H1 (cell line): ENCODE data around the gene ETNK1. TPM values are rescaled to one million over a fixed set of nuclear protein-coding genes. Genes with fewer than 3 reads are reported as not detected.

Experiments used
- CTCF ChIA-PET: fragments of 300-600 bp; sonication (Branson Sonifier 250); formaldehyde crosslinking; loops from one replicate; lab custom pipeline; 2021; ENCODE audit not compliant: partially characterized antibody; lab: Charles Lee
- POLR2A ChIA-PET: fragments of 300-600 bp; sonication (Branson Sonifier 250); formaldehyde crosslinking; loops from one replicate; lab custom pipeline; 2021; ENCODE audit warnings: inconsistent platforms; ENCODE audit not compliant: partially characterized antibody; lab: Charles Lee
- DNase-seq, 2 experiments: peaks; one replicate each; pipeline versions ENCODE4 v3.0.0 to v3.0.0-alpha.2; 2010 to 2022; ENCODE audit warnings: low spot score in 2 of 2, low read depth in 1 of 2, mixed read lengths in 1 of 2
- FAIRE-seq: peaks from 2 replicates; lab custom pipeline; 2011; peaks lifted over from hg19 to GRCh38; lab: Jason Lieb, UNC
- H2AFZ ChIP-seq: 2 replicates; pipeline ENCODE4 v1.8.1; 2012; ENCODE audit warnings: low read length, inconsistent platforms
- H2AK5ac ChIP-seq: 2 replicates; pipeline ENCODE4 v1.6.1; 2013; ENCODE audit warnings: low read depth, low read length
- H2BK120ac ChIP-seq: replicated peaks from 2 replicates; pipeline ENCODE3; 2013; ENCODE audit warnings: low read depth, low read length, inconsistent platforms
- H2BK12ac ChIP-seq: 2 replicates; pipeline ENCODE4 v1.6.1; 2013; ENCODE audit warnings: low read depth, low read length
- H2BK15ac ChIP-seq: 2 replicates; pipeline ENCODE4 v1.6.1; 2013; ENCODE audit warnings: low read length
- H2BK20ac ChIP-seq: 2 replicates; pipeline ENCODE4 v1.6.1; 2013; ENCODE audit warnings: low read length
- H2BK5ac ChIP-seq: 2 replicates; pipeline ENCODE4 v1.6.1; 2013; ENCODE audit warnings: low read depth, low read length
- H3K14ac ChIP-seq: 2 replicates; pipeline ENCODE4 v1.6.1; 2013; ENCODE audit warnings: inconsistent platforms; ENCODE audit not compliant: insufficient read length
- H3K18ac ChIP-seq: 2 replicates; pipeline ENCODE4 v1.6.1; 2013; ENCODE audit warnings: low read length; ENCODE audit errors: extremely low read depth
- H3K23ac ChIP-seq: 2 replicates; pipeline ENCODE4 v1.6.1; 2013; ENCODE audit warnings: inconsistent platforms; ENCODE audit not compliant: insufficient read length
- H3K23me2 ChIP-seq: 2 replicates; pipeline ENCODE4 v1.6.1; 2013; ENCODE audit warnings: low read depth, low read length
- H3K27ac ChIP-seq: 2 replicates; pipeline ENCODE4 v1.6.1; 2011; ENCODE audit warnings: low read depth, low read length, inconsistent platforms
- H3K27me3 ChIP-seq, 4 experiments: replicated peaks in 1 of 4; 1 replicate in 1 of 4; 2 replicates in 3 of 4; pipeline versions ENCODE4 v1.6.1 to v1.8.1; 2011 to 2013; ENCODE audit warnings: low read length in 3 of 4, mild to moderate bottlenecking in 3 of 4, inconsistent platforms in 2 of 4, mixed read lengths in 2 of 4, moderate library complexity in 1 of 4; ENCODE audit not compliant: control insufficient read depth in 3 of 4, insufficient read depth in 3 of 4; ENCODE audit errors: extremely low read depth in 1 of 4
- H3K36me3 ChIP-seq, 4 experiments: 2 replicates each; pipeline versions ENCODE4 v1.6.1 to v1.8.1; 2011 to 2013; ENCODE audit warnings: mild to moderate bottlenecking in 4 of 4, low read length in 3 of 4, moderate library complexity in 2 of 4, control low read depth in 1 of 4, inconsistent platforms in 1 of 4; ENCODE audit not compliant: insufficient read depth in 4 of 4, control insufficient read depth in 2 of 4
- H3K4ac ChIP-seq: replicated peaks from 2 replicates; pipeline ENCODE3; 2013; ENCODE audit warnings: low read length, low read depth, mixed read lengths, inconsistent platforms; ENCODE audit not compliant: insufficient read length
- H3K4me1 ChIP-seq, 4 experiments: replicated peaks in 1 of 4; 1 replicate in 1 of 4; 2 replicates in 3 of 4; pipeline versions ENCODE4 v1.6.1 to v1.8.1; 2011 to 2013; ENCODE audit warnings: low read length in 3 of 4, inconsistent platforms in 2 of 4, mixed read lengths in 1 of 4; ENCODE audit not compliant: insufficient read depth in 4 of 4, control insufficient read depth in 3 of 4
- H3K4me2 ChIP-seq, 2 experiments: 2 replicates each; pipeline versions ENCODE4 v1.6.1 to v1.8.1; 2011 to 2013; ENCODE audit warnings: low read depth in 2 of 2, low read length in 2 of 2, control low read depth in 1 of 2, inconsistent platforms in 1 of 2, mild to moderate bottlenecking in 1 of 2; ENCODE audit not compliant: insufficient read depth in 1 of 2
- H3K4me3 ChIP-seq, 4 experiments: fragments of 200-600, 300-600 bp in 1 of 4; sonication (generic), shearing (Covaris generic), sonication (Bioruptor Twin) in 1 of 4; 2 replicates each; pipeline versions ENCODE4 v1.5.1 to v1.8.1; 2011 to 2016; ENCODE audit warnings: low read length in 4 of 4, low read depth in 3 of 4, control low read depth in 2 of 4, inconsistent platforms in 2 of 4, mild to moderate bottlenecking in 2 of 4, mixed read lengths in 1 of 4, moderate library complexity in 1 of 4; ENCODE audit not compliant: insufficient read depth in 2 of 4; ENCODE audit errors: extremely low read depth in 1 of 4
- H3K56ac ChIP-seq: replicated peaks from 2 replicates; pipeline ENCODE3; 2013; ENCODE audit warnings: low read depth, mild to moderate bottlenecking, mixed read lengths, low read length, inconsistent platforms; ENCODE audit not compliant: insufficient read length
- H3K79me1 ChIP-seq: 2 replicates; pipeline ENCODE4 v1.6.1; 2013; ENCODE audit warnings: low read depth, low read length, control low read depth
- H3K79me2 ChIP-seq, 2 experiments: 2 replicates each; pipeline versions ENCODE4 v1.6.1 to v1.8.1; 2012 to 2013; ENCODE audit warnings: low read length in 2 of 2, mild to moderate bottlenecking in 2 of 2, inconsistent platforms in 1 of 2; ENCODE audit not compliant: insufficient read depth in 2 of 2, control insufficient read depth in 1 of 2
- H3K9ac ChIP-seq, 4 experiments: replicated peaks in 1 of 4; 1 replicate in 1 of 4; 2 replicates in 3 of 4; pipeline versions ENCODE4 v1.6.1 to v1.8.1; 2011 to 2013; ENCODE audit warnings: low read depth in 3 of 4, low read length in 3 of 4, control low read depth in 2 of 4, mild to moderate bottlenecking in 2 of 4, moderate library complexity in 2 of 4, inconsistent platforms in 1 of 4; ENCODE audit errors: extremely low read depth in 1 of 4
- H3K9me3 ChIP-seq, 2 experiments: 2 replicates each; pipeline versions ENCODE4 v1.6.1 to v1.8.1; 2012 to 2013; ENCODE audit warnings: mild to moderate bottlenecking in 2 of 2, moderate library complexity in 2 of 2, control low read depth in 1 of 2, inconsistent platforms in 1 of 2, low read depth in 1 of 2, low read length in 1 of 2, mixed read lengths in 1 of 2; ENCODE audit not compliant: insufficient read depth in 2 of 2
- H4K20me1 ChIP-seq, 2 experiments: replicated peaks in 1 of 2; 2 replicates each; pipeline versions ENCODE3 to v1.8.1; 2011 to 2013; ENCODE audit warnings: inconsistent platforms in 2 of 2, low read length in 2 of 2, mild to moderate bottlenecking in 1 of 2; ENCODE audit not compliant: insufficient read depth in 2 of 2, control insufficient read depth in 1 of 2
- H4K5ac ChIP-seq: 2 replicates; pipeline ENCODE4 v1.6.1; 2013; ENCODE audit warnings: low read length, low read depth, mixed read lengths, inconsistent platforms; ENCODE audit not compliant: insufficient read length
- H4K8ac ChIP-seq: 2 replicates; pipeline ENCODE4 v1.8.0; 2013; ENCODE audit warnings: mild to moderate bottlenecking, moderate library complexity, low read length, inconsistent platforms; ENCODE audit not compliant: insufficient read depth; ENCODE audit errors: extremely low read depth
- H4K91ac ChIP-seq: replicated peaks from 2 replicates; pipeline ENCODE3; 2013; ENCODE audit warnings: low read length, mixed read lengths, inconsistent platforms; ENCODE audit not compliant: insufficient read length
- BRCA1 ChIP-seq: IDR thresholded peaks from 2 replicates; pipeline ENCODE4 v1.6.1; 2012; ENCODE audit warnings: low read depth, low read length, improper control_type of control experiment
- CBX8 ChIP-seq: fragments of 300-800, 300-1000 bp; sonication (generic); IDR thresholded peaks from 2 replicates; pipeline ENCODE4 v1.7.1; 2016; ENCODE audit warnings: low read depth, low read length, borderline replicate concordance
- CREB1 ChIP-seq: IDR thresholded peaks from 2 replicates; pipeline ENCODE4 v1.6.1; 2012; ENCODE audit warnings: inconsistent platforms
- KDM1A ChIP-seq: fragments of 200-600, 300-600 bp; sonication (generic); IDR thresholded peaks from 2 replicates; pipeline ENCODE4 v1.7.1; 2016; ENCODE audit warnings: mild to moderate bottlenecking, low read length, borderline replicate concordance
- NANOG ChIP-seq: IDR thresholded peaks from 2 replicates; pipeline ENCODE4 v1.6.1; 2011; ENCODE audit warnings: low read length, low read depth, mild to moderate bottlenecking, inconsistent platforms; ENCODE audit not compliant: insufficient read depth, poor library complexity, severe bottlenecking
- RAD21 ChIP-seq, 2 experiments: IDR thresholded peaks in 1 of 2; conservative IDR thresholded peaks in 1 of 2; 2 replicates each; pipeline ENCODE4 v1.6.1; 2011; ENCODE audit warnings: low read depth in 2 of 2, low read length in 2 of 2, improper control_type of control experiment in 1 of 2, inconsistent platforms in 1 of 2, mild to moderate bottlenecking in 1 of 2, moderate library complexity in 1 of 2
- RBBP5 ChIP-seq: IDR thresholded peaks from 2 replicates; pipeline ENCODE4 v1.7.1; 2012; ENCODE audit warnings: low read depth, mild to moderate bottlenecking, inconsistent platforms, low read length, moderate library complexity, borderline replicate concordance
- YY1 ChIP-seq: IDR thresholded peaks from 2 replicates; pipeline ENCODE4 v1.6.1; 2011; ENCODE audit warnings: low read depth, mild to moderate bottlenecking, low read length
- WGBS, 2 experiments: shearing (Covaris generic) in 1 of 2; methylation state at CpG; one replicate each; pipeline versions ENCODE4 v1.1.6 to v1.1.7; 2013 to 2015; ENCODE audit warnings: low lambda C conversion rate in 2 of 2, mixed read lengths in 2 of 2, inconsistent platforms in 1 of 2, low coverage in 1 of 2, missing lambda C conversion rate in 1 of 2; ENCODE audit not compliant: insufficient replicate concordance in 2 of 2, insufficient coverage in 1 of 2, insufficient read length in 1 of 2; ENCODE audit errors: extremely low coverage in 1 of 2, missing lambda C conversion rate in 1 of 2; 5-methylcytosine and 5-hydroxymethylcytosine counted together
- polyA plus RNA-seq, 7 experiments: library from polyadenylated mRNA; depleted of rRNA in 3 of 7; stranded (reverse) in 5 of 7; unstranded in 2 of 7; fragments of >200 nt in 5 of 7; fragments of 200-250 nt in 2 of 7; gene quantifications; 1 replicate in 5 of 7; 2 replicates in 1 of 7; 4 replicates in 1 of 7; pipeline versions ENCODE4 v1.2.1 to v1.2.3, GENCODE V29; 2011 to 2013; ENCODE audit warnings: missing spikeins in 2 of 7, mixed read lengths in 2 of 7
- total RNA-seq: library from RNA; stranded (reverse); fragmentation: NEBNext Ultra II Directional; extraction: Animal tissue kit (Norgen Biotek cat#: 25700); gene quantifications from 2 replicates; pipeline ENCODE4 v1.2.1, GENCODE V29; 2021

ETNK1 gene
- total and polyA plus RNA-seq, 2 of the 8 experiments (the other 6 are each of a cell fraction or from before 2014, with no cell fraction given) = 11.6 to 82.7 TPM

DNA sequence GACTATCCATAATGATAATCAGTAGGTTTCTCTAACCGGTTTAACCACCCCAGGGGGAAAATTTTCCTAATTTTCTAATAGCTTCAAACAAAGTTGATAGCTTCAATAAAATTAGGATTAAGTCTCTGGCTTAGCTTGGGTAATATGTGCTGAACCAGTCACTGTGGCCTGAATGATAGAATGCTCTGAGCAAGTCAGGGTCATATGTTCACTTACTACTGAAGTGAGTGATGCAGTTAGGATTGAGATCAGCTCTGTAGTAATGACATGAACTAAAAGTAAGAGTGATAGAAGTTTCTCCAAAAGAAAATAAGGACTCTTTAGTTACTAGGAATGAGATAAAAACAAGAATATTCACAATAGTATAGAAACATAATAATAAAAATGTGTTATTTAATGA, 32.6 kb downstream of the ETNK1 start:
- ChIA-PET CTCF (no interaction called here), POLR2A (interaction anchor here (1.2 kb wide), 1 partner anchor 8 kb away, joined by 3 read pairs; no protein-coding TSS in a partner anchor)
- no peaks in the 10 kb centered on the region for H3K4me1 ChIP-seq
- no peak overlapping the region for H2BK5ac ChIP-seq
- H3K36me3 ChIP-seq = peaks cover 0 to 16% (median 0%) of the 10 kb centered on the region in 4 experiments; a peak in 2 of 8 replicates
- H3K4me2 ChIP-seq = no peak overlapping the region
- H3K4me3 ChIP-seq = no peak overlapping the region
- no peak overlapping the region for H2BK15ac ChIP-seq
- no peak overlapping the region for H4K91ac ChIP-seq
- WGBS, 2 experiments = 96% methylated on average over 1 of the region's 1 CpG; no CpG with 5 or more reads in 1 of the 2 experiments
- no peak overlapping the region for H4K5ac ChIP-seq
- no peak overlapping the region for H4K8ac ChIP-seq
- no peak overlapping the region for H3K56ac ChIP-seq
- no peak for FAIRE-seq
- H3K79me1 ChIP-seq = peaks cover 2% of the 10 kb centered on the region
- H3K9me3 ChIP-seq = no peaks in the 10 kb centered on the region
- H2AK5ac ChIP-seq = no peak overlapping the region
- H2BK12ac ChIP-seq = no peak overlapping the region
- H3K23ac ChIP-seq = no peak overlapping the region
- H3K23me2 ChIP-seq = no peaks in the 10 kb centered on the region
- no peak for TF ChIP-seq RBBP5
- no peak for TF ChIP-seq CBX8
- no peak for TF ChIP-seq NANOG
- TF ChIP-seq YY1 = no peak
- TF ChIP-seq KDM1A = no peak
- TF ChIP-seq RAD21 (IDR thresholded peaks at IDR 0.05 in 1 of 2, conservative IDR thresholded peaks at IDR 0.05 in 1 of 2; ENCODE audit: low read depth in 2 of 2, low read length in 2 of 2) = no peak
- TF ChIP-seq CREB1 = no peak
- no peak for TF ChIP-seq BRCA1
- no peak overlapping the region for H3K14ac ChIP-seq
- no peak overlapping the region for H3K9ac ChIP-seq
- no peak overlapping the region for H2BK20ac ChIP-seq
- DNase-seq = no peak
- H4K20me1 ChIP-seq = peaks cover 2 to 10% of the 10 kb centered on the region in 2 experiments
- H3K79me2 ChIP-seq = peaks cover 0 to 33% of the 10 kb centered on the region in 2 experiments; a peak in 2 of 4 replicates
- no peak overlapping the region for H2BK120ac ChIP-seq
- no peak overlapping the region for H3K18ac ChIP-seq
- no peaks in the 10 kb centered on the region for H3K27me3 ChIP-seq
- H2AFZ ChIP-seq = no peak overlapping the region
- no peak overlapping the region for H3K4ac ChIP-seq
- no peak overlapping the region for H3K27ac ChIP-seq
